WTC11 (cell line): ENCODE results near the gene LILRB3. TPM values are rescaled to one million over a fixed set of nuclear protein-coding genes. Genes with fewer than 3 reads are reported as not detected.

Source experiments
- ATAC-seq: fragments of 200-7000 bp; cut with Tn5 transposase; 2 replicates; pipeline ENCODE4 v1.10.0; 2021; ENCODE audit warnings: mild to moderate bottlenecking, moderate library complexity
- CTCF ChIA-PET: fragments of 300-600 bp; sonication (Branson Sonifier 250); formaldehyde crosslinking; loops from one replicate; lab custom pipeline; 2021; ENCODE audit warnings: antibody characterized with exemption; lab: Charles Lee
- POLR2A ChIA-PET: fragments of 350-600 bp; sonication (Branson Sonifier 250); formaldehyde crosslinking; loops from one replicate; lab custom pipeline; 2021; ENCODE audit warnings: antibody characterized with exemption; lab: Charles Lee
- DNase-seq: peaks from one replicate; pipeline ENCODE4 v3.0.0; 2021; ENCODE audit warnings: low spot score
- H3K27ac Mint-ChIP-seq: 2 replicates; pipeline ENCODE4 v1.8.0; 2021; ENCODE audit warnings: mixed read lengths
- H3K27me3 Mint-ChIP-seq: 2 replicates; pipeline ENCODE4 v1.8.0; 2021; ENCODE audit warnings: low read depth, mild to moderate bottlenecking, moderate library complexity, mixed read lengths
- H3K36me3 Mint-ChIP-seq: 2 replicates; pipeline ENCODE4 v1.8.0; 2021; ENCODE audit warnings: mixed read lengths
- H3K4me1 Mint-ChIP-seq: 2 replicates; pipeline ENCODE4 v1.8.0; 2022; ENCODE audit warnings: mixed read lengths
- H3K4me3 Mint-ChIP-seq: 2 replicates; pipeline ENCODE4 v1.8.0; 2021; ENCODE audit warnings: mild to moderate bottlenecking, moderate library complexity, mixed read lengths
- H3K9me3 Mint-ChIP-seq: 2 replicates; pipeline ENCODE4 v1.8.0; 2021; ENCODE audit warnings: mixed read lengths
- AFF4 ChIP-seq: sonication (generic); formaldehyde crosslinking; IDR thresholded peaks from 2 replicates; pipeline ENCODE4 v1.8.1; 2023; ENCODE audit warnings: mild to moderate bottlenecking, missing genetic modification reagents, borderline replicate concordance
- CBFB ChIP-seq: sonication (generic); formaldehyde crosslinking; IDR thresholded peaks from 2 replicates; pipeline ENCODE4 v1.8.1; 2022; ENCODE audit warnings: mild to moderate bottlenecking, low read depth, missing genetic modification reagents
- ERG ChIP-seq: fragments of 250-450 bp; sonication (Bioruptor Pico); IDR thresholded peaks from 2 replicates; pipeline ENCODE4 v1.8.0; 2021; ENCODE audit warnings: mild to moderate bottlenecking
- FOXJ3 ChIP-seq: sonication (generic); formaldehyde crosslinking; IDR thresholded peaks from 2 replicates; pipeline ENCODE4 v1.9.0; 2021; ENCODE audit warnings: missing genetic modification reagents, mild to moderate bottlenecking, borderline replicate concordance
- HMGXB4 ChIP-seq: sonication (generic); formaldehyde crosslinking; IDR thresholded peaks from 2 replicates; pipeline ENCODE4 v1.8.1; 2023; ENCODE audit warnings: mild to moderate bottlenecking, moderate library complexity, missing genetic modification reagents
- JUN ChIP-seq: sonication (generic); formaldehyde crosslinking; IDR thresholded peaks from 2 replicates; pipeline ENCODE4 v1.8.0; 2023; ENCODE audit warnings: mild to moderate bottlenecking, missing genetic modification reagents
- MXD4 ChIP-seq: fragments of 250-450 bp; sonication (Bioruptor Pico); IDR thresholded peaks from 2 replicates; pipeline ENCODE4 v1.8.0; 2021; ENCODE audit warnings: mild to moderate bottlenecking, moderate library complexity, borderline replicate concordance
- NFYB ChIP-seq: sonication (generic); formaldehyde crosslinking; conservative IDR thresholded peaks from 2 replicates; pipeline ENCODE4 v1.8.0; 2022; ENCODE audit warnings: low read depth, missing genetic modification reagents
- RELA ChIP-seq: sonication (generic); formaldehyde crosslinking; IDR thresholded peaks from 2 replicates; pipeline ENCODE4 v1.8.1; 2022; ENCODE audit warnings: missing genetic modification reagents, mild to moderate bottlenecking, borderline replicate concordance
- RORB ChIP-seq: fragments of 250-450 bp; sonication (Bioruptor Pico); IDR thresholded peaks from 2 replicates; pipeline ENCODE4 v1.9.0; 2021; ENCODE audit warnings: mild to moderate bottlenecking
- TCF7 ChIP-seq: sonication (generic); formaldehyde crosslinking; IDR thresholded peaks from 2 replicates; pipeline ENCODE4 v1.8.0; 2022; ENCODE audit warnings: mild to moderate bottlenecking, low read depth, missing genetic modification reagents, moderate library complexity
- TEAD1 ChIP-seq: sonication (generic); formaldehyde crosslinking; IDR thresholded peaks from 2 replicates; pipeline ENCODE4 v1.8.0; 2022; ENCODE audit warnings: mild to moderate bottlenecking, missing genetic modification reagents
- ZBTB43 ChIP-seq: sonication (generic); formaldehyde crosslinking; IDR thresholded peaks from 2 replicates; pipeline ENCODE4 v1.8.1; 2023; ENCODE audit warnings: mild to moderate bottlenecking, missing genetic modification reagents
- ZMAT4 ChIP-seq: fragments of 250-450 bp; sonication (Bioruptor Pico); IDR thresholded peaks from 2 replicates; pipeline ENCODE4 v1.9.0; 2021; ENCODE audit warnings: mild to moderate bottlenecking
- ZNF138 ChIP-seq: sonication (generic); formaldehyde crosslinking; conservative IDR thresholded peaks from 2 replicates; pipeline ENCODE4 v1.8.1; 2022; ENCODE audit warnings: mild to moderate bottlenecking, moderate library complexity, missing genetic modification reagents
- ZNF232 ChIP-seq: sonication (generic); formaldehyde crosslinking; IDR thresholded peaks from 2 replicates; pipeline ENCODE4 v1.8.0; 2022; ENCODE audit warnings: mild to moderate bottlenecking, missing genetic modification reagents
- ZNF671 ChIP-seq: fragments of 250-450 bp; sonication (Bioruptor Pico); IDR thresholded peaks from 2 replicates; pipeline ENCODE4 v1.8.0; 2021; ENCODE audit warnings: mild to moderate bottlenecking
- total RNA-seq: library from RNA; stranded (reverse); gene quantifications from 3 replicates; pipeline ENCODE4 v1.2.3, GENCODE V29; 2021

LILRB3 gene
- total RNA-seq, 1 experiment from 2014 or later, result not detected

- TF ChIP-seq RORB (CRISPR knock-in tag) (no peak), ZBTB43 (CRISPR knock-in tag) (no peak), NFYB (CRISPR knock-in tag) (no peak), JUN (CRISPR knock-in tag) (no peak), ERG (CRISPR knock-in tag) (no peak), MXD4 (CRISPR knock-in tag) (no peak), RELA (no peak), ZMAT4 (CRISPR knock-in tag) (no peak), ZNF671 (CRISPR knock-in tag) (no peak), ZNF138 (CRISPR knock-in tag) (no peak), ZNF232 (CRISPR knock-in tag) (no peak), FOXJ3 (CRISPR knock-in tag) (no peak), CBFB (no peak), HMGXB4 (CRISPR knock-in tag) (no peak), TEAD1 (CRISPR knock-in tag) (no peak)
- Mint-ChIP-seq H3K4me1 (peaks cover 20% of the 10 kb centered on the region), H3K36me3 (peaks cover 11% of the 10 kb centered on the region), H3K27me3 (no peaks in the 10 kb centered on the region), H3K4me3 (no peak overlapping the region), H3K9me3 (no peaks in the 10 kb centered on the region), H3K27ac (no peak overlapping the region)
- DNase-seq, result no peak
- ChIA-PET POLR2A (interaction anchor here (0.6 to 1.6 kb wide), 8 partner anchors 9 to 1235 kb away, joined by 3 to 5 read pairs (median 4); partner anchors contain the start of genes MBOAT7, PRPF31, TFPT and TSEN34), CTCF (interaction anchor here (0.9 to 2.2 kb wide), 9 partner anchors 9 to 152 kb away, joined by 3 to 31 read pairs (median 6); partner anchors contain the start of genes CNOT3, MBOAT7 and TSEN34)
- no peak for ATAC-seq
Observed at GRCh38 chr19:54173951-54174834, 48.6 kb downstream of the LILRB3 start.

GRCh38 chr19:54173359-54173699, 49.5 kb downstream of the LILRB3 start:
- peak overlapping the region; percentile 82 for H3K4me3 Mint-ChIP-seq
- ChIA-PET CTCF (interaction anchor here (0.6 to 2.2 kb wide), 19 partner anchors 8 to 454 kb away, joined by 3 to 31 read pairs (median 4); partner anchors contain the start of genes CNOT3, LILRA6, MBOAT7 and PRPF31), POLR2A (interaction anchor here (0.8 to 1.6 kb wide), 7 partner anchors 8 to 78 kb away, joined by 3 to 9 read pairs (median 4); partner anchors contain the start of genes MBOAT7, PRPF31, TFPT and TSEN34)
- H3K27me3 Mint-ChIP-seq, result no peaks in the 10 kb centered on the region
- peaks cover 16% of the 10 kb centered on the region for H3K4me1 Mint-ChIP-seq
- H3K27ac Mint-ChIP-seq, result no peak overlapping the region
- ATAC-seq (peak; percentile 6), DNase-seq (no peak)
- H3K36me3 Mint-ChIP-seq, result peaks cover 10% of the 10 kb centered on the region
- 0 out of 2 replicates have a peak, but pooled peaks have one; percentile 17 for TF ChIP-seq AFF4
- no peak for TF ChIP-seq TCF7 (CRISPR knock-in tag)
- TF ChIP-seq, all 79 proteins: peak for 1
- no peaks in the 10 kb centered on the region for H3K9me3 Mint-ChIP-seq
